Immature natural killer cell (primary cell): ENCODE data around the gene HMGB3. TPM values are rescaled to one million over a fixed set of nuclear protein-coding genes. Genes with fewer than 3 reads are reported as not detected.
"Not testable (repeated sequence)": the region's sequence is repeated elsewhere in the genome, so short reads cannot be mapped to it uniquely, and the experiment has no call there.

Experiments
- DNase-seq, 3 donors: peaks; one replicate each; pipeline ENCODE4 v3.0.0; 2022; ENCODE audit warnings: mixed read lengths in 1 of 3
- H3K27ac Mint-ChIP-seq, 6 donors: one replicate each; pipeline ENCODE4 v1.8.0; 2020; ENCODE audit warnings: mixed read lengths in 6 of 6, mild to moderate bottlenecking in 5 of 6, inconsistent platforms in 4 of 6, moderate library complexity in 3 of 6
- H3K27me3 Mint-ChIP-seq, 3 donors: one replicate each; pipeline ENCODE4 v1.8.0; 2020 to 2021; ENCODE audit warnings: low read depth in 3 of 3, mild to moderate bottlenecking in 3 of 3, mixed read lengths in 3 of 3, moderate library complexity in 3 of 3, inconsistent platforms in 1 of 3
- H3K36me3 Mint-ChIP-seq, 3 donors: one replicate each; pipeline ENCODE4 v1.8.0; 2020; ENCODE audit warnings: mixed read lengths in 3 of 3, inconsistent platforms in 2 of 3, mild to moderate bottlenecking in 2 of 3
- H3K4me1 Mint-ChIP-seq, 2 donors: one replicate each; pipeline ENCODE4 v1.8.0; 2020; ENCODE audit warnings: inconsistent platforms in 2 of 2, mild to moderate bottlenecking in 2 of 2, mixed read lengths in 2 of 2, moderate library complexity in 1 of 2
- H3K4me3 Mint-ChIP-seq, 5 donors: one replicate each; pipeline ENCODE4 v1.8.0; 2020; ENCODE audit warnings: mild to moderate bottlenecking in 5 of 5, mixed read lengths in 5 of 5, inconsistent platforms in 3 of 5, moderate library complexity in 3 of 5
- H3K9me3 Mint-ChIP-seq, 6 donors: one replicate each; pipeline ENCODE4 v1.8.0; 2020; ENCODE audit warnings: mild to moderate bottlenecking in 6 of 6, mixed read lengths in 6 of 6, inconsistent platforms in 4 of 6, moderate library complexity in 3 of 6
- polyA plus RNA-seq, 3 donors: library from polyadenylated mRNA; unstranded; fragments of 300-500 nt; fragmentation: Illumina TruSeq; gene quantifications; one replicate each; pipeline ENCODE4 v1.2.3, GENCODE V29; 2021

Gene HMGB3
- polyA plus RNA-seq, 3 donors from 2014 or later: 0.52 to 2.2 (median 1.3) TPM

- not testable (repeated sequence) for DNase-seq, H3K27me3 Mint-ChIP-seq, H3K36me3 Mint-ChIP-seq, H3K4me3 Mint-ChIP-seq, H3K27ac Mint-ChIP-seq, H3K9me3 Mint-ChIP-seq, H3K4me1 Mint-ChIP-seq
These were observed 18.7 kb upstream of the HMGB3 start for GRCh38 chrX:150964416-150964815.

GRCh38 chrX:150966235-150966634 is 16.9 kb upstream of the HMGB3 start:
- peaks cover 1 to 10% (median 5%) of the 10 kb centered on the region in 3 donors for H3K27me3 Mint-ChIP-seq

GRCh38 chrX:150966742-150967141 is 16.4 kb upstream of the HMGB3 start:
- DNase-seq: no peak
- peaks cover 1 to 10% (median 6%) of the 10 kb centered on the region in 3 donors for H3K27me3 Mint-ChIP-seq
- no peaks in the 10 kb centered on the region for H3K9me3 Mint-ChIP-seq
- no peaks in the 10 kb centered on the region for H3K4me1 Mint-ChIP-seq
- H3K4me3 Mint-ChIP-seq: no peak overlapping the region
- no peaks in the 10 kb centered on the region for H3K36me3 Mint-ChIP-seq
- no peak overlapping the region for H3K27ac Mint-ChIP-seq

More at GRCh38 chrX:150966235-150966634, 16.9 kb upstream of the HMGB3 start:
- Mint-ChIP-seq H3K9me3 (no peaks in the 10 kb centered on the region), H3K27ac (no peak overlapping the region), H3K36me3 (no peaks in the 10 kb centered on the region), H3K4me3 (no peak overlapping the region), H3K4me1 (no peaks in the 10 kb centered on the region)
- no peak for DNase-seq

GRCh38 chrX:150967786-150968185 is 15.3 kb upstream of the HMGB3 start:
- H3K36me3 Mint-ChIP-seq: no peaks in the 10 kb centered on the region
- H3K4me1 Mint-ChIP-seq: no peaks in the 10 kb centered on the region
- H3K27me3 Mint-ChIP-seq: peaks cover 1 to 10% (median 6%) of the 10 kb centered on the region in 3 donors
- no peak for DNase-seq
- H3K9me3 Mint-ChIP-seq: peaks cover 0 to 2% (median 0%) of the 10 kb centered on the region in 6 donors
- H3K27ac Mint-ChIP-seq: no peak overlapping the region
- no peak overlapping the region for H3K4me3 Mint-ChIP-seq

GRCh38 chrX:150968862-150969720 is 14.0 kb upstream of the HMGB3 start:
- H3K9me3 Mint-ChIP-seq: peaks cover 0 to 2% (median 0%) of the 10 kb centered on the region in 6 donors

GRCh38 chrX:150972450-150972849 is 10.7 kb upstream of the HMGB3 start:
- H3K9me3 Mint-ChIP-seq: peaks cover 0 to 2% (median 0%) of the 10 kb centered on the region in 6 donors
- H3K4me1 Mint-ChIP-seq: no peaks in the 10 kb centered on the region

More at GRCh38 chrX:150968862-150969720, 14.0 kb upstream of the HMGB3 start:
- H3K36me3 Mint-ChIP-seq: no peaks in the 10 kb centered on the region
- no peak overlapping the region for H3K4me3 Mint-ChIP-seq
- no peak for DNase-seq
- no peaks in the 10 kb centered on the region for H3K4me1 Mint-ChIP-seq
- H3K27me3 Mint-ChIP-seq: peaks cover 2 to 10% (median 6%) of the 10 kb centered on the region in 3 donors
- H3K27ac Mint-ChIP-seq: no peak overlapping the region

GRCh38 chrX:150975655-150976390 is 7.3 kb upstream of the HMGB3 start:
- no peak overlapping the region for H3K27ac Mint-ChIP-seq
- no peaks in the 10 kb centered on the region for H3K4me1 Mint-ChIP-seq
- DNase-seq: no peak
- H3K36me3 Mint-ChIP-seq: no peaks in the 10 kb centered on the region
- H3K27me3 Mint-ChIP-seq: peaks cover 2 to 3% (median 3%) of the 10 kb centered on the region in 3 donors
- H3K4me3 Mint-ChIP-seq: no peak overlapping the region
- peaks cover 0 to 2% (median 0%) of the 10 kb centered on the region in 6 donors for H3K9me3 Mint-ChIP-seq

More at GRCh38 chrX:150972450-150972849, 10.7 kb upstream of the HMGB3 start:
- DNase-seq: no peak
- H3K4me3 Mint-ChIP-seq: no peak overlapping the region
- H3K27me3 Mint-ChIP-seq: peaks cover 2% of the 10 kb centered on the region in 3 donors
- H3K36me3 Mint-ChIP-seq: no peaks in the 10 kb centered on the region
- no peak overlapping the region for H3K27ac Mint-ChIP-seq

- Mint-ChIP-seq H3K27me3 (peaks cover 1 to 9% (median 2%) of the 10 kb centered on the region in 3 donors), H3K27ac (no peak overlapping the region), H3K4me1 (no peaks in the 10 kb centered on the region), H3K36me3 (no peaks in the 10 kb centered on the region), H3K9me3 (peaks cover 0 to under 1% (median 0%) of the 10 kb centered on the region in 6 donors), H3K4me3 (no peak overlapping the region)
- no peak for DNase-seq
These were observed 5.5 kb upstream of the HMGB3 start for GRCh38 chrX:150977411-150978162.

GRCh38 chrX:150980186-150980585 is 2.9 kb upstream of the HMGB3 start:
- H3K27me3 Mint-ChIP-seq: peaks cover 0 to 9% (median 1%) of the 10 kb centered on the region in 3 donors
- no peaks in the 10 kb centered on the region for H3K9me3 Mint-ChIP-seq
- no peak for DNase-seq
- no peak overlapping the region for H3K4me3 Mint-ChIP-seq
- no peak overlapping the region for H3K27ac Mint-ChIP-seq
- H3K36me3 Mint-ChIP-seq: no peaks in the 10 kb centered on the region
- peaks cover 5 to 6% of the 10 kb centered on the region in 2 donors for H3K4me1 Mint-ChIP-seq

GRCh38 chrX:150980711-150981110 is 2.4 kb upstream of the HMGB3 start:
- Mint-ChIP-seq H3K27ac (no peak overlapping the region), H3K36me3 (no peaks in the 10 kb centered on the region), H3K9me3 (no peaks in the 10 kb centered on the region), H3K4me3 (no peak overlapping the region), H3K27me3 (peaks cover 0 to 10% (median 1%) of the 10 kb centered on the region in 3 donors), H3K4me1 (peaks cover 7 to 8% of the 10 kb centered on the region in 2 donors)
- DNase-seq: no peak

- DNase-seq: no peak
- peaks cover 0 to 15% (median 1%) of the 10 kb centered on the region in 3 donors for H3K27me3 Mint-ChIP-seq
- H3K4me3 Mint-ChIP-seq: peak overlapping the region; percentile 62 to 78 (median 69)
- H3K27ac Mint-ChIP-seq: no peak overlapping the region
- H3K4me1 Mint-ChIP-seq: peaks cover 7 to 8% of the 10 kb centered on the region in 2 donors
- peaks cover 0 to 2% (median 0%) of the 10 kb centered on the region in 6 donors for H3K9me3 Mint-ChIP-seq
- no peaks in the 10 kb centered on the region for H3K36me3 Mint-ChIP-seq
These were observed 824 bp upstream of the HMGB3 start for GRCh38 chrX:150982235-150982787.

- no peak overlapping the region for H3K27ac Mint-ChIP-seq
- H3K4me3 Mint-ChIP-seq: peak overlapping the region in 1 of 5 donors; percentile 26
- peaks cover 1 to 15% (median 3%) of the 10 kb centered on the region in 3 donors for H3K27me3 Mint-ChIP-seq
- peaks cover 7 to 8% of the 10 kb centered on the region in 2 donors for H3K4me1 Mint-ChIP-seq
- no peaks in the 10 kb centered on the region for H3K36me3 Mint-ChIP-seq
- H3K9me3 Mint-ChIP-seq: peaks cover 0 to 2% (median 0%) of the 10 kb centered on the region in 6 donors
- peak in 1 of 3 donors; percentile 14 for DNase-seq
These were observed 510 bp downstream of the HMGB3 start for GRCh38 chrX:150983521-150984168.
